Upper lobe of left lung (tissue), 4 donors: Measurements from ENCODE around the gene KDM4B.

Experiments
- EP300 ChIP-seq, 4 donors: sonication (generic); formaldehyde crosslinking; IDR thresholded peaks; one replicate each; pipeline ENCODE4 v1.5.1; 2017; ENCODE audit warnings: antibody characterized with exemption in 4 of 4, control low read depth in 2 of 4
- POLR2A ChIP-seq, 4 donors: fragments of 450-650 bp; IDR thresholded peaks; one replicate each; pipeline ENCODE4 v1.5.1; 2016 to 2017; ENCODE audit warnings: antibody characterized with exemption in 4 of 4, mild to moderate bottlenecking in 2 of 4
- POLR2AphosphoS5 ChIP-seq, 2 donors: sonication (generic); formaldehyde crosslinking; IDR thresholded peaks; one replicate each; pipeline ENCODE4 v1.5.1; 2017; ENCODE audit warnings: antibody characterized with exemption in 2 of 2
- TF ChIP-seq, protein P1 (sequence below), 6 experiments: fragments of 450-650 bp in 4 of 6; fragments of 200-600 bp in 2 of 6; sonication (generic) in 2 of 6; IDR thresholded peaks; one replicate each; pipeline ENCODE4 v1.5.1; 2016 to 2019; ENCODE audit warnings: antibody characterized with exemption in 6 of 6

- TF ChIP-seq, protein P1, sequence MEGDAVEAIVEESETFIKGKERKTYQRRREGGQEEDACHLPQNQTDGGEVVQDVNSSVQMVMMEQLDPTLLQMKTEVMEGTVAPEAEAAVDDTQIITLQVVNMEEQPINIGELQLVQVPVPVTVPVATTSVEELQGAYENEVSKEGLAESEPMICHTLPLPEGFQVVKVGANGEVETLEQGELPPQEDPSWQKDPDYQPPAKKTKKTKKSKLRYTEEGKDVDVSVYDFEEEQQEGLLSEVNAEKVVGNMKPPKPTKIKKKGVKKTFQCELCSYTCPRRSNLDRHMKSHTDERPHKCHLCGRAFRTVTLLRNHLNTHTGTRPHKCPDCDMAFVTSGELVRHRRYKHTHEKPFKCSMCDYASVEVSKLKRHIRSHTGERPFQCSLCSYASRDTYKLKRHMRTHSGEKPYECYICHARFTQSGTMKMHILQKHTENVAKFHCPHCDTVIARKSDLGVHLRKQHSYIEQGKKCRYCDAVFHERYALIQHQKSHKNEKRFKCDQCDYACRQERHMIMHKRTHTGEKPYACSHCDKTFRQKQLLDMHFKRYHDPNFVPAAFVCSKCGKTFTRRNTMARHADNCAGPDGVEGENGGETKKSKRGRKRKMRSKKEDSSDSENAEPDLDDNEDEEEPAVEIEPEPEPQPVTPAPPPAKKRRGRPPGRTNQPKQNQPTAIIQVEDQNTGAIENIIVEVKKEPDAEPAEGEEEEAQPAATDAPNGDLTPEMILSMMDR (IDR thresholded peaks at IDR 0.05), result no peak
- TF ChIP-seq POLR2A (IDR thresholded peaks at IDR 0.05) (no peak), POLR2AphosphoS5 (IDR thresholded peaks at IDR 0.05) (no peak), EP300 (IDR thresholded peaks at IDR 0.05) (no peak)
These were observed 10.9 kb upstream of the KDM4B start for GRCh38 chr19:4957981-4958380.
